ENCODE measurements around the gene VPS13D. TPM values are rescaled to one million over a fixed set of nuclear protein-coding genes. Genes with fewer than 3 reads are reported as not detected.

The VPS13D gene
- total RNA-seq, 1 experiment from 2014 or later: 31.6 TPM

DNA sequence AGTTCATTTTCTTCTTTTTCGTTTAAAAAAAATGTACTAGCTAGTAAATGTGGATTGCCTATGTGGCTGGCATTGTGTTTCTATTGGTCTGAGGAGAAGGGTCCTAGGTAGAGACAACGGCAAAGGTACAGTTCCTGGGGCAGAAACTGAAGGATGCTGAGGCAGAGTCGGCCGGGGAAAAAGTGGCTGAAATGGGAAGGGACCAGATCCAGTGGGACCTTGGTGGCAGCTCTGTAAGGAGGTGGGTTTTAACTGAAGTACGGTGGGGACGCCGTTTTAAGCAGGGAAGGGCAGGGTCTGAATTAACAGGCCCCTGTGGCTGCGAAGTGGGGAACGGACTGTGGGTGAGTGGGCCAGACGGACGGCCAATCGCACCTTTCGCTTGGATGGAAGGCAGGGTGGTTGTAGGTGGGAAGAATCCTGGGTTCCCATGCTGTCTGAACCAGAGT, 420 bp upstream of the VPS13D start:
- BruUV-seq (replicated peaks): no TSS peak
- DNase-seq (ENCODE audit: low read depth, low spot score): no peak
- Histone ChIP-seq H3K4me3 (replicated peaks in 1 of 2; ENCODE audit: low read depth in 1 of 2, low read length in 2 of 2) (peak overlapping the region; percentile 16 to 94; a peak in 3 of 4 replicates), H3K27ac (ENCODE audit: low read depth, low read length) (no peak overlapping the region), H3K9me2 (ENCODE audit: insufficient read depth) (no peaks in the 10 kb centered on the region), H3K9ac (ENCODE audit: low read length) (peak overlapping the region; percentile 80; the same call in 1 of the 2 replicates), H4K20me1 (ENCODE audit: insufficient read depth) (no peaks in the 10 kb centered on the region), H2AFZ (ENCODE audit: low read depth, low read length, poor library complexity, severe bottlenecking) (peak overlapping the region; percentile 91), H3K4me1 (ENCODE audit: control insufficient read depth in 1 of 2, insufficient read depth in 2 of 2, low read length in 2 of 2) (peaks cover 16 to 24% of the 10 kb centered on the region in 2 experiments), H3K27me3 (ENCODE audit: insufficient read depth, low read length) (no peaks in the 10 kb centered on the region), H3K9me3 (ENCODE audit: control insufficient read depth in 1 of 2, insufficient read depth in 1 of 2, low read depth in 1 of 2, low read length in 2 of 2) (no peaks in the 10 kb centered on the region), H3K36me3 (ENCODE audit: control insufficient read depth in 1 of 2, insufficient read depth in 2 of 2, low read length in 2 of 2) (no peaks in the 10 kb centered on the region), H3K79me2 (ENCODE audit: insufficient read depth, low read length) (peaks cover 39% of the 10 kb centered on the region), H3K4me2 (ENCODE audit: low read length) (peak overlapping the region; percentile 90)
- ChIA-PET POLR2A (no interaction called here), RAD21 (ENCODE audit: low non-redundant PET in 1 of 2, low total read pairs in 2 of 2, uncharacterized antibody in 2 of 2, unreplicated experiment in 2 of 2) (no interaction called here), CTCF (no interaction called here)
- intact Hi-C loops (cut with micrococcal nuclease): no loop called here
- peak; percentile 28 for ATAC-seq
- TF ChIP-seq ELF1 (IDR thresholded peaks at IDR 0.05; ENCODE audit: borderline replicate concordance, low read depth) (no peak), CEBPB (IDR thresholded peaks at IDR 0.05; ENCODE audit: low read depth) (no peak), RAD21 (IDR thresholded peaks at IDR 0.05; ENCODE audit: low read depth) (no peak), JUND (IDR thresholded peaks at IDR 0.05) (no peak), SRF (IDR thresholded peaks at IDR 0.05; ENCODE audit: low read depth) (no peak), CBX3 (IDR thresholded peaks at IDR 0.05; ENCODE audit: low read depth) (no peak), EZH2phosphoT487 (IDR thresholded peaks at IDR 0.05; ENCODE audit: borderline replicate concordance) (no peak), SIN3A (IDR thresholded peaks at IDR 0.05; ENCODE audit: low read depth) (no peak), ZNF274 (IDR thresholded peaks at IDR 0.05; ENCODE audit: low read depth, low read length) (no peak), EZH2 (IDR thresholded peaks at IDR 0.05) (no peak), ZFX (IDR thresholded peaks at IDR 0.05) (no peak), POLR2AphosphoS5 (IDR thresholded peaks at IDR 0.05; ENCODE audit: low read depth, low read length) (no peak), SP1 (IDR thresholded peaks at IDR 0.05; ENCODE audit: low read depth) (no peak)
- TF ChIP-seq, protein P1, sequence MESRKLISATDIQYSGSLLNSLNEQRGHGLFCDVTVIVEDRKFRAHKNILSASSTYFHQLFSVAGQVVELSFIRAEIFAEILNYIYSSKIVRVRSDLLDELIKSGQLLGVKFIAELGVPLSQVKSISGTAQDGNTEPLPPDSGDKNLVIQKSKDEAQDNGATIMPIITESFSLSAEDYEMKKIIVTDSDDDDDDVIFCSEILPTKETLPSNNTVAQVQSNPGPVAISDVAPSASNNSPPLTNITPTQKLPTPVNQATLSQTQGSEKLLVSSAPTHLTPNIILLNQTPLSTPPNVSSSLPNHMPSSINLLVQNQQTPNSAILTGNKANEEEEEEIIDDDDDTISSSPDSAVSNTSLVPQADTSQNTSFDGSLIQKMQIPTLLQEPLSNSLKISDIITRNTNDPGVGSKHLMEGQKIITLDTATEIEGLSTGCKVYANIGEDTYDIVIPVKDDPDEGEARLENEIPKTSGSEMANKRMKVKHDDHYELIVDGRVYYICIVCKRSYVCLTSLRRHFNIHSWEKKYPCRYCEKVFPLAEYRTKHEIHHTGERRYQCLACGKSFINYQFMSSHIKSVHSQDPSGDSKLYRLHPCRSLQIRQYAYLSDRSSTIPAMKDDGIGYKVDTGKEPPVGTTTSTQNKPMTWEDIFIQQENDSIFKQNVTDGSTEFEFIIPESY (IDR thresholded peaks at IDR 0.05; ENCODE audit: extremely low read depth, insufficient replicate concordance, low read length): no peak
- TF ChIP-seq, protein P2, sequence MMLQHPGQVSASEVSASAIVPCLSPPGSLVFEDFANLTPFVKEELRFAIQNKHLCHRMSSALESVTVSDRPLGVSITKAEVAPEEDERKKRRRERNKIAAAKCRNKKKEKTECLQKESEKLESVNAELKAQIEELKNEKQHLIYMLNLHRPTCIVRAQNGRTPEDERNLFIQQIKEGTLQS (IDR thresholded peaks at IDR 0.05): no peak
- TF ChIP-seq, protein P3, sequence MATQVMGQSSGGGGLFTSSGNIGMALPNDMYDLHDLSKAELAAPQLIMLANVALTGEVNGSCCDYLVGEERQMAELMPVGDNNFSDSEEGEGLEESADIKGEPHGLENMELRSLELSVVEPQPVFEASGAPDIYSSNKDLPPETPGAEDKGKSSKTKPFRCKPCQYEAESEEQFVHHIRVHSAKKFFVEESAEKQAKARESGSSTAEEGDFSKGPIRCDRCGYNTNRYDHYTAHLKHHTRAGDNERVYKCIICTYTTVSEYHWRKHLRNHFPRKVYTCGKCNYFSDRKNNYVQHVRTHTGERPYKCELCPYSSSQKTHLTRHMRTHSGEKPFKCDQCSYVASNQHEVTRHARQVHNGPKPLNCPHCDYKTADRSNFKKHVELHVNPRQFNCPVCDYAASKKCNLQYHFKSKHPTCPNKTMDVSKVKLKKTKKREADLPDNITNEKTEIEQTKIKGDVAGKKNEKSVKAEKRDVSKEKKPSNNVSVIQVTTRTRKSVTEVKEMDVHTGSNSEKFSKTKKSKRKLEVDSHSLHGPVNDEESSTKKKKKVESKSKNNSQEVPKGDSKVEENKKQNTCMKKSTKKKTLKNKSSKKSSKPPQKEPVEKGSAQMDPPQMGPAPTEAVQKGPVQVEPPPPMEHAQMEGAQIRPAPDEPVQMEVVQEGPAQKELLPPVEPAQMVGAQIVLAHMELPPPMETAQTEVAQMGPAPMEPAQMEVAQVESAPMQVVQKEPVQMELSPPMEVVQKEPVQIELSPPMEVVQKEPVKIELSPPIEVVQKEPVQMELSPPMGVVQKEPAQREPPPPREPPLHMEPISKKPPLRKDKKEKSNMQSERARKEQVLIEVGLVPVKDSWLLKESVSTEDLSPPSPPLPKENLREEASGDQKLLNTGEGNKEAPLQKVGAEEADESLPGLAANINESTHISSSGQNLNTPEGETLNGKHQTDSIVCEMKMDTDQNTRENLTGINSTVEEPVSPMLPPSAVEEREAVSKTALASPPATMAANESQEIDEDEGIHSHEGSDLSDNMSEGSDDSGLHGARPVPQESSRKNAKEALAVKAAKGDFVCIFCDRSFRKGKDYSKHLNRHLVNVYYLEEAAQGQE (IDR thresholded peaks at IDR 0.05; ENCODE audit: low read depth): no peak

Data from HCT116 (cell line).